HG03196 (cell line): Measurements from ENCODE around the gene ARHGEF4.

Experiments
- ATAC-seq: cut with Tn5 transposase; IDR thresholded peaks from one replicate; pipeline ENCODE4 v1.9.1; 2021; ENCODE audit not compliant: unreplicated experiment

ARHGEF4 gene

DNA sequence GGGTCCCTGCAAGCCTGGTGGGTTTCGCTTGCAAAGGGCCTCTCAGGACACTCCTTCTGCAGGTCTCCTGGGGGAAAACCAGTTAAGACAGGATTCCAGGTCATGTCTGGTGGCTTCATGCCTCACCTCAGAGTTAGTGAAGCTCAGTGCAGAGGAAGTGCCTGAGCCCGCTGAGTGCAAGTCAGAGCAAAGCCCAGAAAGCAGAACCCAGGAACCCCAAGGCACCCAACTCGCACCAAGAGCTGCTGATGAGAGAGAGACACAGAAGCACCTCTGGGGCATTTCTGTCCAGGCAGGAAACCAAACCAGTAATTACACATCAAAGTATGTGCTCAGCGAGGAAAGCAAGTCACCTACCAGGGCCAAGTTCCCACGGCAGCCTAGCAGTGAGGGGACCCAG is 78.4 kb downstream of the ARHGEF4 start:
- ATAC-seq: no peak

DNA sequence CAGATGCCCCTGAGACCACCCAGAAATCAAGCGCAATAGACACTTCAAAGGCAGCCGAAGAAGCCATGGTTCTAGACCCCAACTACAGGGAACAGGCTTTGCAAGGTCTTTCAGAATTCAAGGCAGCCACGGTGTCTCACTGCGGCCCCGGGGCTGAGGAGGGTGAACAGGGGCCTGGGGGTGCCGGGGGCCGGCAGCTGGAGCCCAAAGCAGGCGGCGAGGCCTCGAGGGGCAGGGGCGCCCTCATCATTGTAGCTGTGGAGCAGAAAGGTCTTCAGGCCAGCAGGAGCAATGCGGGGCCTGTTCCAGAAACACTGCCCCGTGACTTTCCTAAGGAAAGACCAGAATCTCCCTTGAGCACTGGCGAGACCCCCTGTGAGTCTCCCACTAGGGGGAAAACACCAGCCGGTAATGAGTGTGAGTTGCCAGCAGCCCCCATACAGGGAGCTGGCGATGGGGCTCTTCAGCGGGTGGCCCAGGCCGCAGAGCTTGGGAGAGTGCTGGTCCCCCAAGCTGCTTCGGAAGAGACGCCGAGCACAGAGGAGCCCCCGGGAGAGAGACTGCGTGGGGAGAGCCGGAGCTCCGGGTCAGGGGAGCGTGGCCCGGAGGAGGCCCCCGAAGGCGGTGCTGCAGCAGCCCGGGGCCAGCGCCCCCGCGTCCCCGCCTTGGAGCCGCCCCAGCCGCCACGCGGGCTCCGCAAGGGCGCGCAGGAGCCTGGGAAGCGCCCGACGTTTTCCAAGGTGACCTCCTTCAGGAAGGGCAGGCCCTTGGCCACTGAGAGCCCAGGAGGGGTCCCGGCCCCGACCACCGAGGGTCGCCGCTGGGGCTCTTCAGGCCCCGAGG is 79.1 kb downstream of the ARHGEF4 start:
- no peak for ATAC-seq

DNA sequence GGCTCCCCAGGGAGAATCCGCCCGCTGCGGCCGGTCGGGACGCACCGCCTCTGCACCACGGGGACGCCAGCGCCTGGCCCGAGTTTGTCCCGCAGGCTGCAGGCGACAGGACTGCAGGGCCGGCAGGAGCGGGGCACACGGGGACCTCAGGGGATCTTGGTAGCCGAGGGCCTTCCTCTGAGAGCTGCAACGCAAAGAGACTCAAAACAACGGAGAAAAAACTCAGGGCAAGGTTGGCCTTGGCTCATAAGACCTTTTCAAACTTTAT is 79.7 kb downstream of the ARHGEF4 start:
- ATAC-seq: no peak

DNA sequence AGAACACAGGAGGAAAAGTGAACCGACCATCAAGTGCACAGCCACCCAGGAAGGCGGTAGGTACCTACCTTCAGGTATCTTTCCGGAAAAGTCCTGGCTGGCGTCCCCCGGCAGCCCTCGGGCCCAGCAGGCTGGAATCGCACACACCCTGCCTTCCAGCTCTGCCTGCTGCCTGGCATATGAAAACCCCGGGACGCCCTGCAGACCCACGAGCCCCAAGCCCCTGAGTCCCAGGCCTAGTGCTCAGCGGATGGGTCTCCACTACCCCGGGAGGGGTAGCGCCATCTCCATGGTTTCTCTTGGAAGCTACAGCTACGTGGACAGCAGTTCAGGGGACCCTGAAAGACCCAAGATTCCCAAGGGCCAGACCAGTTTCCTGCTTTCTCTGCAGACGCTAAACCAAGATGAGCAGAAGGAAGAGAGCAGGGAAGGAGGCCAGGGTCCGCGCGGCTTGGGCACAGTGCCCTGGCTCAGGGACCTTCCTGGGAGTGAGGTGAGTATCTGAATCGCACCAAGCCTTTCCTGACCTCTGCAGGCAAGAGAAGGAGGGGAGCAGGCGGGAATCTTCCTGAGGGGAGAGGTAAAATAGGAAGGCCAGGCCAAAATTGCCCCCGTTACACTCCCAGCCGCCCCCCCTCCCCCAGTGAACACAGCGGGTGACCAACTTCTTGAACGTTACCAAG is 80.4 kb downstream of the ARHGEF4 start:
- ATAC-seq: no peak

DNA sequence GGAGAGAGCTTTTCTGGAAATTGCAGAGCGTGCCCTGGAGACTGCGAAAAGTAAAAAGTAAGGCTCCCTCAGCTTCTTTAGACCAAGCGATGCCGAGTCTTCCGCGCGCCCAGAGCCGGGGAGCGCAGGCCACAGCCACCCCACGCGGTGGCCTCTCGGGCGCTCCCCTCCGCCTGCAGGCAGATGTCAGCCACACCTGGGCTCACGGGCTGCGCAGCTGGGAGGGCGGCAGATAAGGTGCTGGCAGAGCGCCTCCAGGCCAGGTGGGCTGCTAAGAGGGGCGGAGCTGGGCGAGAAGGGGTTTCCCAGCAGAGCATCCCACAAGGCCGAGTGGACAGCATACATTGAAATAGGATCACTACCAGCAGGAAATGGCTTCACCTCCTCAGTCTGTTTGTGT is 81.7 kb downstream of the ARHGEF4 start:
- ATAC-seq: no peak

DNA sequence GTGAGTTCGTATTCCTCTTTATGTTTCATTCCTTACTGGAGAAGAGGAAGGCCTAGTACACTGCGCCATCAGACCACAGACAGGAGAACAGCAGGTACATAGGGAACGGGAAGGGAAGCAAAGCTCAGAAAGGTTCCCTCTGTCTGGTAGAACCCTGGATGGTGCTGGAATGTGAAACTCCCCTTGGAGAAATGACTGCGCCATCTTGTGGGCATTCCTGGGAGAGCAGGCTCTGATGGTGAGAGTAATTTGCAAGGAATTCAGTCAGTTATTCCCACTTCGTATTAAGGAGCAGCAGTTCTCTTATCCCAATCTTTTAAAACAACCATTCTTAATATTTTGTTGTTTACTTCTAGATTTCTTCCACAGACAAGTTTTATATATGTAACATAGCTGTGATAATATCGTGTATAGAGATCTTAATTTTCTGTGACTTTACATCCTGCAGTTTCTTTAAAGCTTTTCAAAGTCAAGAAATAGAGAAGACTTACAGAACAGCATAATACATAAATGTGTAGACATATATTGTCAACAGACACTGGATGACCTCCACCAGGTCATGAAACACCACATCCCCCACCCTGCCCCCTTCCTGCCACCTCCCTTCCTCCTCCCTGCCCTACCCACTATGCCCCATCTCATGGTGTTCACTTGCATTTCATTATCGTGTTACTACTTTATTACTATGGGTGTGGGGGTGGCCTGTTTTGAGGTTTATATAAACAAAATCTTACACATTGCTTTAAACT is 83.9 kb downstream of the ARHGEF4 start:
- no peak for ATAC-seq

DNA sequence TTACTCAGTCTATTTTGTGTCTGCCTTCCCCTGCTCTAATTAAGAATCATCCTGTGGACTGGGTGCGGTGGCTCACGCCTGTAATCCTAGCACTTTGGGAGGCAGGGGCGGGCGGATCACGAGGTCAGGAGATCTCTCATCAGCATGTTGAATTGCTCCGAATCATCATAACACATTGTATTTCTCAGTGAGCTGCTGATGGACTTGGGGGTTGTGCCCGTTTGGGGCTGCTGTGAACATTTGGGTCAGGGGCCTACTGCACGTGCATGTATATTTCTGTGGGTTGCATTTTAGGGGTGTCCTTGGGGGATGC is 84.4 kb downstream of the ARHGEF4 start:
- ATAC-seq: no peak

DNA sequence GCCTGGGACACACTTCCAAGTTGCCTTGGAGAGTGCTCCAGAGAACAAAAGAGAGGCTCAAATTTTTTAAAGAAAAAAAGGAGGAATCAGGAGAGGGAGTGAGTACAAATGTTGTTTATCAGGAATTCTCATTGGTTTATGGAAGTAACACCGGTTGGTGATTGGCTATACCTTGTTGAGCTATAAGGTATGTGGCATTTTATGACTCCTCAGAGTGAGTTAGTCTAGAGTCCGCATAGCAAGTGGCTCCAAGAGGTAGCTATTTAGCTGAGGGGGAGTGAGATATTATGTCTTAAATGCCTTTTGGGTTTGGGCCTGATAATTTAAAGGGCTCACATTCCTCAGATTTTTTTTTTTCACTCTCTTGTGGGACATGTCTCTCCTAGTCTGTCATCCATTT is 85.7 kb downstream of the ARHGEF4 start:
- ATAC-seq: no peak

DNA sequence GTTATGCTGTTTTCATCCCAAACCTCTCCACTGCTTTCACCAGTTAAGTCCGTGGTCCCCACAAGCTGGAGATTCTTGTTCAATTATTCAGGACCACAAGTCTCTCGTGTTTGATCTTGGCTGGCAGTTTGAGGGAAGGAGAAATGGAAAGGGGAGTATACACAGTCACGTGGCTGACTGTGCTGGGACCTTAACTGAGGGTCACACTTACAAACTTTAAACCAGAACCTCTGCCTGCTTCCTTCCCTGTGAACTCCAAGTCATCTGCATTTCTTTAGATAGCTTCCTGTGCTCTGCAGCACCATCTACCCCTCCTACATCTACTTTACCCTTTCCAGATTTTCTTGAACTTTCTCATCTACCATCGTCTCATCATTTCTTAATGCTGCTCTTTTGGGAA is 91.7 kb downstream of the ARHGEF4 start:
- no peak for ATAC-seq

DNA sequence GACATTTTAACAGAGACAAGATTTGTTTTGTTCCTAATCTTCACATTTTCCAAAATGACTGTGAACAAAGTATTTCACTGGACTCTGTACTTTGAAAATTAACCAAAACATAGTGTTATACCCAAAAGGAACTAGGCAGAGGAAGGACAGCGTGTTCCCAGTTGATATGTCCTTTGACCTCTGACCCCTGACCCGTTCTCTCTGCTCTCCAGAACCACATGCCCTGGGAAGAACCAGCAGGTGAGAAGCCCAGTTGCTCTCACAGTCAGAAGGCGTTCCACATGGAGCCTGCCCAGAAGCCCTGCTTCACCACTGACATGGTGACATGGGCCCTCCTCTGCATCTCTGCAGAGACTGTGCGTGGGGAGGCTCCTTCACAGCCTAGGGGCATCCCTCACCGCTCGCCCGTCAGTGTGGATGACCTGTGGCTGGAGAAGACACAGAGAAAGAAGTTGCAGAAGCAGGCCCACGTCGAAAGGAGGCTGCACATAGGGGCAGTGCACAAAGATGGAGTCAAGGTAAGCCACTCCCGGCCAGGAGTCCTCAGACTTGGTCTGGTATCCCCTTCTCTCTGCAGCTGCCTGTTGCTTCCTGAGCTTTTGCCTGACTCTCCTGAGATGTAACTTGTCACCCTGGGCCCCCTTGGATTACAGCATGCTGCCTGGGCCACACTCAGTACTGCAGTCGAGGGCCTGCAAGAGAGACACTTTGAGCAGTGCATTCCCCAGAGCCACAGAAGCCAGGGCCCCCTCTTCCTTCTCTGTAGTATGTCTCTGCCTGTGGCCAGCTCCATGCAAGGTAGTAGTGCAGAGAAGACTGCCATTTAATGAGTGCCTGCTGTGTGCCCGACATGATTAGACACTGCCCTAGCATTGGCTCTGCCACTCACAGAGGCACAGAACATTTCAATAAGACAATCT is 94.3 kb downstream of the ARHGEF4 start:
- ATAC-seq: no peak

DNA sequence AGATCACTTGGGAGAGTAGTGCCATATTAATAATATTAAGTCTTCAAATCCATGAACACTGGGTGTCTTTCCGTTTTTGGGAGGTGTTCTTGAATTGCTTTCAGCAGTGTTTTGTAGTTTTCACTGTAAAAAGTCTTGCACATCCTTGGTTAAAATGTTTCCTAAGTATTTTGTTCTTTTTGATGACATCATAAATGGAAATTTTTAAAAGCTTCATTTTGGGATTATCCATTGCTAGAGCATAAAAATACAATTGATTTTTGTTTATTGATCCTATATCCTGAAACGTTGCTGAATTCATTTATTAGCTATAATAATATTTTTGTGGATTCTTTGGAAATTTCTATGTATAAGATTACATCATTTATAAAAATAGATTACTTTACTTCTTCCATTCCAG is 96.8 kb downstream of the ARHGEF4 start:
- ATAC-seq: no peak

DNA sequence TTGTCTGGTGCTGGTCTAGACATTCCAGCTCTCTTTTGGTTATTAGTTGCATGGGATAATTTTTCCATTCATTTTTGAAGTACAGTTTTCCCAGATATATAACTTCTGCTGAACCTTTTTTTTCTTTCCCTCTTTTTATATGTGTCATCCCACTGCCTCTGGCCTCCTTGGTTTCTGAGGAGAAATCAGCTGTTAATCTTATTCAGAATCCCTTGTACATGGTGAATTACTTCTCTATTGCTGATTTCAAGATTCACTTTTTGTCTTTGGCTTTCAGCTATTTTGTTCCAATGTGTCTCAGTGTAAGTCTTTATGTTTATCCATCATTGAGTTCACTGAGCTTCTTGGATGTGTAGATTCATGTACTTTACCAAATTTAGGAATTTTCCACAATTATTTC is 99.7 kb downstream of the ARHGEF4 start:
- ATAC-seq: no peak

DNA sequence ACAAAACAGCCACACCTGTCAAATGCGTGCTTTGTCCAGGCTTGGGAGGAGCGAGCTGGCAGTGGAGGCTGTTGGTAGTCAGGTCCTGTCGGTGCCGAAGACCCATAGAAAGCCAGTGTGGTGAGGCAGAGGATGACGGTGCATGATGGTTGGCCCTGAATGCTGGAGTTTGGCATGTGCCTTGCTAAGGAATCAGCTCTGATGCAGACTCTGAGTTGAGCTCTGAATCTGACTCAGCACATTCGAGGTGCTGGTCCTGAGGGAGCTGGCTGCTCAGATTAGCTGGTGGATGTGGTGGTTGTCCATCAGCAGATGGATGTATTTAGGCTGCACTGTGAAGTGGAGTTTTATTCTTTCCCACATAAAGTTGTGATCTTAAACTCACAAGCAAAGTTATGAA is 111.3 kb downstream of the ARHGEF4 start:
- no peak for ATAC-seq

DNA sequence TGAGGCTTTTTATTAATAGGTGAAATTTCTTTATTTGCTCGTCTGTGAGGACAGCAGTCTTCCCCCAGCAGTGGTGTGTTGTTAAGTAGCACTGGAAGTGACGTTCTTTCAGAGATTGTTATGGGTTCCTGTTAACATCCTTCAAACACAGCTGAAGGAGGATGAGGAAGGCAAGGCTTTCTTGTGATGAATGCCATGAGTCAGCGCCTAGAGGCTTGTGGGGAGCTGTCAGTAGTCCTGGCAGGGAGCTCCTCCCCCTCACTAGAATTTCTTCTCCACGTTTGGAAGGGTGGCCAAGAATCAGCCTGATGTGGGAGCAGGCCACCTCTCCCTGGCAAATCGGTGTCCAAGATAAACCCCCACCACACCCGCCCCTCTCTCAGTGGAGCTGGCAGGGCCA is 113.2 kb downstream of the ARHGEF4 start:
- no peak for ATAC-seq

DNA sequence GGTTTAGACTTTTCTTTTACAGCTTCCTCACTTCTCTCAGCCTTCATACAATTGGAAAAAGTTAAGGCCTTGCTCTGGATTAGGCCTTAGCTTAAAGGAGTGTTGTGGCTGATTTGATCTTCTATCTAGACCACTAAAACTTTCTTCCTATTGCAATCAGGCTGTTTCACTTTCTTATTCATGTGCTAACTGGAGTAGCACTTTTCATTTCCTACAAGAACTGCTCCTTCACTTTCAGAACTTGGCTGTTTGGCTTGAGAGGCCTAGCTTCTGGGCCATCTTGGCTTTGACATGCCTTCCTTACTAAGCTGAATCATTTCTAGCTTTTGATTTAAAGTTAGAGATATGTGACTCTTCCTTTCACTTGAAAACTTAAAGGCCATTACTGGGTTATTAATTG is 114.3 kb downstream of the ARHGEF4 start:
- ATAC-seq: peak; percentile 78

DNA sequence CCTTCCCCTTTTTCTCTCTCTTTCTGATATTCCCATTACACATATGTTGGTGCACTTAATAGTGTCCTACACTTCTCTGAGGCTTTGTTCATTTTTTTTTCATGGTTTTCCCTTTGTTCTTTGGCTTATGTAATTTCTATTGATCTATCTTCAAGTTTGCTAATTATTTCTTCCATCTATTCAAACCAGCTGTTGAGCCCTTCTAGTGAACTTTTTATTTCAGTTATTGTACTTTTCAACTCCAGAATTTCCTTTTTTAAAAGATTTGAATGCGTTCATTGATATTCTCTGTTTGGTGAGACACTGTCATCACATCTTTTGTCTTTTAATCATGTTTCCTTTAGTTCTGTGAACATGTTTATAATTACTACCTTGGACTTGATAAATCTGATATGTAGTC is 118.2 kb downstream of the ARHGEF4 start:
- ATAC-seq: no peak

DNA sequence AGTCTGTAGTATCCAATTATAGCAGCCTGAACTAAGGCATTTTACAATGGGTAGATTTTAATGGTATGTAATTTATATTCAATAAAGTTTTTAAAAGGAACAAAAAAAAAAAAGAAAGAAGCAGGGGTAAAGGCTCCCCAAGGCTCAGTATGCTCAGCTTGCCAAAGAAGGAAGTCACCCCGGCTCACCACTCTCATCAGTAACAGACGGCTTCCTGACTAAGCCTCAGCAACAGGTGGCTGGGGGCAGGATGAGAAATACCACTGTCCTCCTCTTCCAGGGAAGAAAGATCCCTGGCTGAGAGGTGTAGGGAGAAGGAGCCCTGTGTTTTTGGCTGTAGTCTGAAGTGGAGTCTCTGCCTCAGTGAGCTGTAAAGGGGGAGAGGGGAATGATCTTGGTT is 121.2 kb downstream of the ARHGEF4 start:
- ATAC-seq: no peak

DNA sequence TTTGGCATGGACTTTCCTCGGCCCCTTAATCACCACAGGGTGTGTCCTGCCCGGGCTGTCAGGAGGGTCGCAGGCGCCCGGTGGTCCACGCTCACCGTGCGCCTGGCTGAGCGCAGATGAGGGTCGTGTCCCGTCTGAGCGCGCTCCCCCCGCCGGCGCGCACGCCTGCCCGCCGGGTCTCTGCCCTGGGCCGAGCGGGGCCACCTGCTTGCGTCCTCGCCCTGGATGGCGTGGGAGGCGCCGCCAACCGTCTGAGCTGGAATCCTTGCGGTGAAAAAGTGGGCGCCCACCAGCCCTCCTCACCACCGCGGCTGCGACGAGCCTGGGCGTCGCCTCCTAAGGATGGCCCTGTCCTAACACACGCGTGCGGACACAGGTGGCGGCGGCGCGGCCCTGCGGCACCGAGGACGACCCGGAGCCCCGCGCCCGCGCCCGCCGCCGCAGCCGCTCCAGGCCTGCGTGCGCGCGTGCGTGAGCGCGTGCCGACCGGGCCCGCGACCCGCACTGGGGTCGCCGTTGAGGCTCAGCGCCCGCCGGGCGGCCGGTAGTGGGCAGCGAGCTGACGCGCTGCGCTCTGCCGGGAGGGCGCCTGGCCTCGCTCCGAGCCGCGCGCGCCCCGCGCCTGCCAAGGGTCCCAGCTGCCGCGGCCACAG is 126.6 kb downstream of the ARHGEF4 start:
- no peak for ATAC-seq

DNA sequence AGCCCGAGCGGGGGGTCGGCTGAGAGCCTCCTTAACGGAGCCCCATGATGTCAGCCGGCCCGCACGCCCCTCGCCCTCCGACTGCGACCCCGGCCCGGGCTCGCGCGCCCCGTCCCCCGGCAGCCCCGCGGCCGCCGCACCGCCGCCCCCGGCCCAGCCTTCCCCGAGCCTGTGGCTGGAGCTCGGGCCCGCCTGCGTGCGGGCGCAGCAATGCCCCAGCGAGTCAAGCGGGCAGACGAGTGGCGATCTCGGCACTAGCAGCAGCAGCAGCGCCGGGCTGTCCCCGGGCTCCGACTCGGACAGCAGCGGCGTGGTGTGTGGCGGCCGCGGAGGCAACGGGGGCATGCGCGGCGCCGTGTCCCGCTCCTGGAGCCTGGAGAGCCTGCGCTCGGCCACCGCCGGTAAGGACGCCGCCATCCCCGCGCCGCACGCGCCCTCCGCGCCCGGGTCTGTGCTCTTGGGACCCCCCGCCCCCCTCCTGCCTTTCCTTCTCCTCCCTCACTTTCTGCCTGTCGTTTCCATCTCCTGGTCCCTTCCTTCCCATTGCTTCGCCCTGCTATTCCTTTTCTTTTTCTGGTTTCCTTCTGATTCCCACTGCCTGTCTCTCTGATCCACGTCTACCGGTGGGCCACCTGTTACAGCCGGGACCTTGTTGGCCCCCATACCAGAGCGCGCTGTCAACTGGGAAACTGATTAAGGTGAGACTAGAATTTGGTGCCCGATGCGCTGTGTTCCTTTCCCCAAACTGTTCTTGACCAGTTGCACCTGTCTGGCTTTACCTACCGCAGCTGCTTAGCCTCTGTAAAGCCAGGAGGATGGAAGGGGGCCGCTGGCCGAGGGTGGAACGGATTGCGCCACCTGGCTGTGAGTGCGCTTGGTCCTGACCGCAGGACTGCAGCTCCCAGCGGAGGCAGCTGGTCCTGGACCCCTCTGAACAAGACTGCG is 127.4 kb downstream of the ARHGEF4 start:
- ATAC-seq: no peak

DNA sequence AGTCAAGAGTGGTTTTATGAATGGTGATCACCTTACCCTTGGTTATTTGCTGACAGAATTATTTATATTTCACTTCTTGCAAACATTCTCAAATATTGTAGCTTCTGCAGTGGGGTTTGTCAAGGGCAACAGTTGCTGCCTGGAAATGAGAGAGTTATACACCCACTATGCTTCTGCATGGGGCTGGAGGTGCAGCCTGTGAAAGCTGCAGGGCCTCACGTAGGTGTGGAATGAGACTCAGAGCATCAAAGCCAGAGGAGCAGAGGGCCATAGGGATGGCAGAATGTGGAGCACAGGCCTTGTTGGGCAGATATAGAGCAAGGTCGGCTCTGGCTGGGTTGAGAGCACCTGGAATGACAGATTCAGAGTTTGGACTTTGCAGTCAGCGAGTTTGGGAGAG is 128.2 kb downstream of the ARHGEF4 start:
- ATAC-seq: no peak
